Parathyroid adenoma (tissue), 2 donors: ENCODE measurements around the gene ZNF683.

Experiments
- H2AFZ ChIP-seq: fragments of 300-600 bp; sonication (generic); one replicate; pipeline ENCODE4 v1.7.0; 2017; ENCODE audit warnings: antibody characterized with exemption, mild to moderate bottlenecking
- H3K27ac ChIP-seq: fragments of 300-600 bp; sonication (generic); one replicate; pipeline ENCODE4 v1.7.0; 2017
- H3K27me3 ChIP-seq: fragments of 300-600 bp; sonication (generic); one replicate; pipeline ENCODE4 v1.7.0; 2017; ENCODE audit warnings: low read length; ENCODE audit not compliant: control insufficient read depth, insufficient read depth
- H3K36me3 ChIP-seq: fragments of 300-600 bp; sonication (generic); one replicate; pipeline ENCODE4 v1.7.0; 2017; ENCODE audit warnings: low read length; ENCODE audit not compliant: control insufficient read depth, insufficient read depth
- H3K4me1 ChIP-seq: fragments of 300-600 bp; sonication (generic); one replicate; pipeline ENCODE4 v1.7.0; 2017; ENCODE audit warnings: control low read depth
- H3K4me2 ChIP-seq: fragments of 300-600 bp; sonication (generic); one replicate; pipeline ENCODE4 v1.7.0; 2017; ENCODE audit warnings: low read length
- H3K4me3 ChIP-seq: fragments of 300-600 bp; sonication (generic); one replicate; pipeline ENCODE4 v1.7.0; 2017; ENCODE audit warnings: low read depth, low read length
- H3K79me2 ChIP-seq: fragments of 300-600 bp; sonication (generic); one replicate; pipeline ENCODE4 v1.7.0; 2017; ENCODE audit warnings: control low read depth
- H3K9ac ChIP-seq: fragments of 300-600 bp; sonication (generic); one replicate; pipeline ENCODE4 v1.7.0; 2017; ENCODE audit warnings: mild to moderate bottlenecking
- H3K9me3 ChIP-seq: fragments of 300-600 bp; sonication (generic); one replicate; pipeline ENCODE4 v1.7.0; 2017; ENCODE audit warnings: low read length; ENCODE audit not compliant: control insufficient read depth
- TF ChIP-seq, protein P1 (sequence below): fragments of 300-600 bp; sonication (generic); IDR thresholded peaks from one replicate; pipeline ENCODE4 v1.7.0; 2017; ENCODE audit warnings: antibody characterized with exemption, mild to moderate bottlenecking
- donor health status: primary hyperparathyroidism.

The ZNF683 gene

DNA sequence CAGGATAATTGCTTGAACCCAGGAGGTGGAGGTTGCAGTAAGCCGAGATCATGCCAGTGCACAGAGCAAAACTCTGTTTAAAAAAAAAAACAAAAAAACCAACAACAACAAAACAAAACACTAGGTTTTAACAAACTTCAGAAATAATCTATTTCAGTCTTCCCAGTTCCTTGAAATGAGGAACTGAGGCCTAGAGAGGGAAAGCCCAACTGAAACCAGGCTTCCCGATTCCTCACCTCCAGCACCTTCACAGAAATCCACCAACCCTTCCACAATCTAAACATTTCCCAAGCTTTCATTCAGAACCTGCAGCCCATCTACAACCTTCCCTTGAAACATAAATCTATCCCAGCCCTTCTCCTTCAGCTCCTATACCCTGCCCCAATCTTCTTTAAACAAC lies 55.4 kb downstream of the ZNF683 start:
- H3K4me3 ChIP-seq: no peak overlapping the region
- H3K79me2 ChIP-seq: no peaks in the 10 kb centered on the region
- no peak overlapping the region for H3K4me2 ChIP-seq
- no peaks in the 10 kb centered on the region for H3K9me3 ChIP-seq
- no peaks in the 10 kb centered on the region for H3K27me3 ChIP-seq
- H3K36me3 ChIP-seq: no peaks in the 10 kb centered on the region
- TF ChIP-seq, protein P1, sequence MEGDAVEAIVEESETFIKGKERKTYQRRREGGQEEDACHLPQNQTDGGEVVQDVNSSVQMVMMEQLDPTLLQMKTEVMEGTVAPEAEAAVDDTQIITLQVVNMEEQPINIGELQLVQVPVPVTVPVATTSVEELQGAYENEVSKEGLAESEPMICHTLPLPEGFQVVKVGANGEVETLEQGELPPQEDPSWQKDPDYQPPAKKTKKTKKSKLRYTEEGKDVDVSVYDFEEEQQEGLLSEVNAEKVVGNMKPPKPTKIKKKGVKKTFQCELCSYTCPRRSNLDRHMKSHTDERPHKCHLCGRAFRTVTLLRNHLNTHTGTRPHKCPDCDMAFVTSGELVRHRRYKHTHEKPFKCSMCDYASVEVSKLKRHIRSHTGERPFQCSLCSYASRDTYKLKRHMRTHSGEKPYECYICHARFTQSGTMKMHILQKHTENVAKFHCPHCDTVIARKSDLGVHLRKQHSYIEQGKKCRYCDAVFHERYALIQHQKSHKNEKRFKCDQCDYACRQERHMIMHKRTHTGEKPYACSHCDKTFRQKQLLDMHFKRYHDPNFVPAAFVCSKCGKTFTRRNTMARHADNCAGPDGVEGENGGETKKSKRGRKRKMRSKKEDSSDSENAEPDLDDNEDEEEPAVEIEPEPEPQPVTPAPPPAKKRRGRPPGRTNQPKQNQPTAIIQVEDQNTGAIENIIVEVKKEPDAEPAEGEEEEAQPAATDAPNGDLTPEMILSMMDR: no peak
- no peak overlapping the region for H3K9ac ChIP-seq
- H2AFZ ChIP-seq: no peak overlapping the region
- H3K4me1 ChIP-seq: no peaks in the 10 kb centered on the region
- no peak overlapping the region for H3K27ac ChIP-seq

DNA sequence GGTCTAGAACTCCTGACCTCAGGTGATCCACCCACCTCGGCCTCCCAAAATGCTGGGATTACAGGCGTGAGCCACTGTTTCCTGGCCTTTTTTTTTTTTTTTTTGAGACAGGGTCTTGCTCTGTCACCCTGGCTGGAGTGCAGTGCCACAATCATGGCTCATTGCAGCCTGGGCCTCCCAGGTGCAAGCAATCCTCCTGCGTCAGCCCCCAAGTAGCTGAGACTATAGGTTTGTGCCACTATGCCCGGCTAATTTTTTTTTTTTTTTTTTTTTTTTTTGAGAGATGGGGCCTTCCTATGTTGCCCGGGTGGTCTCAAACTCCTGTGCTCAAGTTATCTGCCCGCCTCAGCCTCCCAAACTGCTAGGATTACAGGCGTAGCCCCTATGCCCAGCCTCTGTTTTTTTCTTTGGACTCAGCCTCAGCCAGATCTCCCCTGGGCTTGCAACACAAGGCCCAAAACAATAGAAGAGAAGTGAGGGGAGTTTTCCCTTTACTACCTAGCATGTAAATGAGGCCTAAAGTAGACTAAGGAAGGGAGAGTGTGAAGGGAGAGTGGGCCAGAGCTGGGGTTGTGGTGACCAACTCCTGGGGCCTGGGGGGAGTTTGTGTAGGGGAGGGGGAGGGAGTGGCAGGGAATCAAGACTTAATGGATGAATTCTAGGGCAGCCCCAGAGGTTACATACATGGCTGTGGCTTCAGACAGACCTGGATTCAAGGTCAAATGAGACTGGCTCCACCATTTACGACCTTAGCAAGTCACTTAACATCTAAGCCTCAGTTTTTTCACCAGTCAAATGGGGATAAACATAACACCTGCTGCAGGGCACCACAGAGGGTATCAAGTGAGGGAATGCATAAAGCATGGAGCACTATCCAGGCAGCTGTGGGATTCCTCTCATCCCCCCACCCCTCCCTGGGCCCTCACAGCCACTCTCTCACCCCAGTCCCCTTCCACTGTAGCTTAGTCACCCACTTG lies 56.4 kb downstream of the ZNF683 start:
- no peak overlapping the region for H3K9ac ChIP-seq
- no peak overlapping the region for H3K4me2 ChIP-seq
- H3K4me1 ChIP-seq: no peaks in the 10 kb centered on the region
- no peaks in the 10 kb centered on the region for H3K27me3 ChIP-seq
- H3K36me3 ChIP-seq: no peaks in the 10 kb centered on the region
- TF ChIP-seq, protein P1: no peak
- no peaks in the 10 kb centered on the region for H3K9me3 ChIP-seq
- H3K27ac ChIP-seq: no peak overlapping the region
- H3K4me3 ChIP-seq: no peak overlapping the region
- H3K79me2 ChIP-seq: no peaks in the 10 kb centered on the region
- H2AFZ ChIP-seq: no peak overlapping the region

DNA sequence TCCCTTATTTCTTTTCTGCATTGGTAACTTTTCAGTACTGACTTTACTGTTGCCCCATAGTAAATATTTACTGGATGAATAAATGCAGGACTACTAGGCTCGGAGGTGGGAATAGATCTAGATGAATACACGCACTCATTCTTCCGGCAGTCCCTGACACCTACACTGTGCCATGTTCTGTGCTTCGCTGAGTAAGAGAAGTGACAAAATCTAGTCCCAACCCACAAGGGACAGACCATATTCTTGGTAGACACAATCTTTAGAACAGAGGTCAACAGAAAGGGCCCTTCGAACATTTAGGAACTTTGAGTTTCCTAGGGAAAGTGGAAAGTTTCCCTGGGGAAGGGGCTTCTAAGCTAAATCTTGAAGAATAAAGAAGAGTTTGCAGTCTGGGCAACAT lies 58.0 kb downstream of the ZNF683 start:
- TF ChIP-seq, protein P1: no peak
- no peak overlapping the region for H3K9ac ChIP-seq
- H3K79me2 ChIP-seq: no peaks in the 10 kb centered on the region
- H2AFZ ChIP-seq: no peak overlapping the region
- H3K4me1 ChIP-seq: no peaks in the 10 kb centered on the region
- no peak overlapping the region for H3K27ac ChIP-seq
- H3K27me3 ChIP-seq: no peaks in the 10 kb centered on the region
- H3K36me3 ChIP-seq: no peaks in the 10 kb centered on the region
- no peaks in the 10 kb centered on the region for H3K9me3 ChIP-seq
- no peak overlapping the region for H3K4me2 ChIP-seq
- H3K4me3 ChIP-seq: no peak overlapping the region
